Bone marrow (tissue), 2 donors: ENCODE measurements around the gene SPPL2B.
"Not testable (repeated sequence)": the region's sequence is repeated elsewhere in the genome, so short reads cannot be mapped to it uniquely, and the experiment has no call there.

ENCODE experiments used
- DNase-seq, 2 donors: peaks; one replicate each; lab custom pipeline; 2025; lab: John Stamatoyannopoulos, UW

SPPL2B gene

GRCh38 chr19:2338055-2338615, 9.7 kb downstream of the SPPL2B start:
- no peak for DNase-seq

GRCh38 chr19:2338751-2339643, 10.5 kb downstream of the SPPL2B start:
- DNase-seq = no peak

GRCh38 chr19:2339644-2340310, 11.3 kb downstream of the SPPL2B start:
- no peak for DNase-seq

- DNase-seq = no peak
These were observed 12.2 kb downstream of the SPPL2B start for GRCh38 chr19:2340496-2341243.

GRCh38 chr19:2341244-2341751, 12.8 kb downstream of the SPPL2B start:
- DNase-seq = peak in 1 of 2 donors; percentile 73

- DNase-seq = no peak
These were observed 13.5 kb downstream of the SPPL2B start for GRCh38 chr19:2341982-2342381.

- DNase-seq = no peak
These were observed 14.3 kb downstream of the SPPL2B start for GRCh38 chr19:2342656-2343288.

GRCh38 chr19:2343289-2343982, 15.0 kb downstream of the SPPL2B start:
- DNase-seq = no peak

- DNase-seq = no peak
These were observed 15.9 kb downstream of the SPPL2B start for GRCh38 chr19:2344381-2344870.

- DNase-seq = no peak
These were observed 16.6 kb downstream of the SPPL2B start for GRCh38 chr19:2345076-2345475.

GRCh38 chr19:2345794-2346663, 17.5 kb downstream of the SPPL2B start:
- no peak for DNase-seq

- not testable (repeated sequence) for DNase-seq
These were observed 21.3 kb downstream of the SPPL2B start for GRCh38 chr19:2349818-2350217.

GRCh38 chr19:2350656-2351055, 22.2 kb downstream of the SPPL2B start:
- no peak for DNase-seq

GRCh38 chr19:2351591-2351990, 23.1 kb downstream of the SPPL2B start:
- no peak for DNase-seq

- no peak for DNase-seq
These were observed 23.6 kb downstream of the SPPL2B start for GRCh38 chr19:2352121-2352520.

GRCh38 chr19:2353159-2353886, 24.8 kb downstream of the SPPL2B start:
- no peak for DNase-seq

GRCh38 chr19:2353887-2354592, 25.6 kb downstream of the SPPL2B start:
- no peak for DNase-seq

GRCh38 chr19:2354670-2355069, 26.2 kb downstream of the SPPL2B start:
- DNase-seq = no peak
